GM23248 (cell line): Measurements from ENCODE around the gene GPRIN1. TPM values are rescaled to one million over a fixed set of nuclear protein-coding genes. Genes with fewer than 3 reads are reported as not detected.
A peak's percentile ranks its signal among the peaks of the same experiment; 100 is the strongest.

Experiments
- DNase-seq: peaks from one replicate; pipeline ENCODE4 v3.0.0-alpha.2; 2015
- H2AFZ ChIP-seq: fragments of 200-600 bp; sonication (generic); 2 replicates; pipeline ENCODE4 v1.6.1; 2016; ENCODE audit warnings: antibody characterized with exemption
- H3F3A ChIP-seq: fragments of 200-600 bp; sonication (generic); 2 replicates; pipeline ENCODE4 v1.6.1; 2016; ENCODE audit warnings: mild to moderate bottlenecking, antibody characterized with exemption, mixed run types; ENCODE audit not compliant: insufficient read depth
- H3K27ac ChIP-seq: fragments of 200-600 bp; sonication (generic); 2 replicates; pipeline ENCODE4 v1.5.1; 2016; ENCODE audit warnings: mild to moderate bottlenecking
- H3K27me3 ChIP-seq: fragments of 200-600 bp; sonication (generic); replicated peaks from 2 replicates; pipeline ENCODE4 v1.6.1; 2016; ENCODE audit warnings: mild to moderate bottlenecking; ENCODE audit not compliant: insufficient read depth
- H3K36me3 ChIP-seq: fragments of 200-600 bp; sonication (generic); 2 replicates; pipeline ENCODE4 v1.6.1; 2016; ENCODE audit warnings: low read depth, mild to moderate bottlenecking
- H3K4me1 ChIP-seq: fragments of 200-600 bp; sonication (generic); 2 replicates; pipeline ENCODE4 v1.6.1; 2016; ENCODE audit warnings: mild to moderate bottlenecking; ENCODE audit not compliant: insufficient read depth
- H3K4me2 ChIP-seq: fragments of 200-600 bp; sonication (generic); one replicate; pipeline ENCODE4 v1.6.1; 2016; ENCODE audit warnings: mild to moderate bottlenecking; ENCODE audit not compliant: unreplicated experiment
- H3K4me3 ChIP-seq: fragments of 200-600 bp; sonication (generic); 2 replicates; pipeline ENCODE4 v1.5.1; 2016; ENCODE audit warnings: mild to moderate bottlenecking
- H3K79me2 ChIP-seq: fragments of 200-600 bp; sonication (generic); 2 replicates; pipeline ENCODE4 v1.6.1; 2016; ENCODE audit warnings: mild to moderate bottlenecking; ENCODE audit not compliant: insufficient read depth
- H3K9ac ChIP-seq: fragments of 200-600 bp; sonication (generic); 2 replicates; pipeline ENCODE4 v1.6.1; 2016; ENCODE audit warnings: mild to moderate bottlenecking
- H3K9me2 ChIP-seq: fragments of 200-600 bp; sonication (generic); 2 replicates; pipeline ENCODE4 v1.6.1; 2016; ENCODE audit warnings: mixed run types, mild to moderate bottlenecking, moderate library complexity; ENCODE audit not compliant: insufficient read depth
- H3K9me3 ChIP-seq: fragments of 200-600 bp; sonication (generic); one replicate; pipeline ENCODE4 v1.6.1; 2017; ENCODE audit warnings: low read depth
- H4K20me1 ChIP-seq: fragments of 200-600 bp; sonication (generic); 2 replicates; pipeline ENCODE4 v1.6.0; 2016; ENCODE audit not compliant: insufficient read depth
- EZH2 ChIP-seq: fragments of 200-600 bp; sonication (generic); IDR thresholded peaks from 2 replicates; pipeline ENCODE4 v1.6.1; 2018; ENCODE audit warnings: antibody characterized with exemption, mild to moderate bottlenecking; ENCODE audit not compliant: insufficient read depth, poor library complexity, severe bottlenecking
- EZH2phosphoT487 ChIP-seq: fragments of 200-600 bp; sonication (generic); IDR thresholded peaks from 2 replicates; pipeline ENCODE4 v1.6.1; 2018; ENCODE audit warnings: antibody characterized with exemption, moderate library complexity, mild to moderate bottlenecking, low read depth; ENCODE audit not compliant: insufficient read depth
- WGBS, 2 experiments: methylation state at CpG; one replicate each; pipeline ENCODE4 v1.1.6; 2015 to 2017; ENCODE audit warnings: low lambda C conversion rate in 2 of 2, low coverage in 1 of 2; ENCODE audit errors: missing lambda C conversion rate in 2 of 2; 5-methylcytosine and 5-hydroxymethylcytosine counted together
- in situ Hi-C: fragments of 300-500 bp; cut with MboI; formaldehyde crosslinking; loops from 2 replicates; pipeline ENCODE4 v1.15.0; 2020
- polyA plus RNA-seq: library from polyadenylated mRNA; unstranded; fragments of >200 nt; fragmentation: Nextera tagmentation; extraction: Ambion mirVana; gene quantifications from 2 replicates; pipeline ENCODE4 v1.2.1, GENCODE V29; 2016
- total RNA-seq: library from RNA; depleted of rRNA; stranded (reverse); fragments of >200 nt; shearing (Covaris generic); gene quantifications from 2 replicates; pipeline ENCODE4 v1.2.3, GENCODE V29; 2014

GPRIN1 gene
- total and polyA plus RNA-seq, 2 experiments from 2014 or later: 1.2 to 4.8 TPM

DNA sequence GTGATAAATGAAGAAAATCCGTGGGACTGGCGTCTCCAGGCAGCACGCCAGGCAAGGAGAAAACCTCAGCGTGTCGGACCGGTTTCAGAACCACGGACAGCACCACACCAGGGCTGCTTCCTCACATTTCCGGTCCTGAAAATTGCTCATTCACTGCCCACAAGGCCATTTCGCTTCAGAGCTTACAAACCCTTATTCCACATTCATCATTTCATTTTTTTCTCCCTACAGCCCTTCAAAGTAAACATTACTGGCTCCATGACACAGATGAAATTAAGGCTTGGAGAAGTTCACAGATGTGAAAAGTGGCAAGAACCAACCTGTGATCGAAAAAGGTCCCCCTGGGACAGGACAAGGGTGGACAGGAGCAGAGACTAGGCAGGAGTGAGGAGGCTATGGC lies 1.5 kb upstream of the GPRIN1 start:
- H3K36me3 ChIP-seq: no peaks in the 10 kb centered on the region
- no peak overlapping the region for H2AFZ ChIP-seq
- H3K4me2 ChIP-seq: no peak overlapping the region
- peaks cover 19% of the 10 kb centered on the region for H3K4me1 ChIP-seq
- in situ Hi-C loops: no loop called here
- no peak overlapping the region for H3K27ac ChIP-seq
- no peaks in the 10 kb centered on the region for H3K79me2 ChIP-seq
- no peaks in the 10 kb centered on the region for H3K9me3 ChIP-seq
- H3K9me2 ChIP-seq: no peaks in the 10 kb centered on the region
- H3K27me3 ChIP-seq: no peaks in the 10 kb centered on the region
- peak; percentile 94 for DNase-seq
- no peak overlapping the region for H3K4me3 ChIP-seq
- H4K20me1 ChIP-seq: no peaks in the 10 kb centered on the region
- H3K9ac ChIP-seq: no peak overlapping the region
- TF ChIP-seq EZH2 (no peak), EZH2phosphoT487 (no peak)
- 0 out of 2 replicates have a peak, but pooled peaks cover 4% of the 10 kb centered on the region for H3F3A ChIP-seq
- 6 to 7% methylated on average over 10 of the region's 10 CpGs for WGBS, 2 experiments

DNA sequence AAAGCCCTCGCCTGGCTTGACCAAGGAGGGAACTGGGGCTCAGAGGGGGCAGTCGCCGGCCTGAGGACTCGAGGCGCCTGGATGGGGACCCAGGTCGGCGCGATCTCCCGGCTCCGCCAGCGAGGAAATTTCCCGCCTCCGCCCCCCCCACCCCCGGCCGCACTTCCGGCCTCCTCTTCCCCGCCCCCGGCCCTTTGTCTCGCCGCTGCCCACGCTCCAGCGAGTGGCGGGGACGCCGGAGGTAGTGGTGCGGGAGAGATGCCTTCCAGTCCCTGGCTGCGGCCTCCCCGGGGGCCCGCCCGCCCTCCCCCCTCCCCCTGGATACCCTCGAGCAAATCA lies 448 bp upstream of the GPRIN1 start:
- peak overlapping the region; percentile 62 for H3K4me2 ChIP-seq
- H2AFZ ChIP-seq: peak overlapping the region; percentile 83; the same call in 1 of the 2 replicates
- H3K9me3 ChIP-seq: no peaks in the 10 kb centered on the region
- no peak for DNase-seq
- no peaks in the 10 kb centered on the region for H3K36me3 ChIP-seq
- no peaks in the 10 kb centered on the region for H3K79me2 ChIP-seq
- no peak overlapping the region for H3K27ac ChIP-seq
- in situ Hi-C loops: no loop called here
- WGBS, 2 experiments: 0 to 4% methylated on average over 4 to 31 of the region's 31 CpGs
- no peaks in the 10 kb centered on the region for H3K9me2 ChIP-seq
- H3K4me3 ChIP-seq: peak overlapping the region; percentile 74
- no peak overlapping the region for H3K9ac ChIP-seq
- H3K4me1 ChIP-seq: peaks cover 17% of the 10 kb centered on the region
- no peaks in the 10 kb centered on the region for H3K27me3 ChIP-seq
- no peaks in the 10 kb centered on the region for H4K20me1 ChIP-seq
- H3F3A ChIP-seq: 0 out of 2 replicates have a peak, but pooled peaks cover 4% of the 10 kb centered on the region
- TF ChIP-seq EZH2phosphoT487: no peak
- TF ChIP-seq EZH2: no peak

DNA sequence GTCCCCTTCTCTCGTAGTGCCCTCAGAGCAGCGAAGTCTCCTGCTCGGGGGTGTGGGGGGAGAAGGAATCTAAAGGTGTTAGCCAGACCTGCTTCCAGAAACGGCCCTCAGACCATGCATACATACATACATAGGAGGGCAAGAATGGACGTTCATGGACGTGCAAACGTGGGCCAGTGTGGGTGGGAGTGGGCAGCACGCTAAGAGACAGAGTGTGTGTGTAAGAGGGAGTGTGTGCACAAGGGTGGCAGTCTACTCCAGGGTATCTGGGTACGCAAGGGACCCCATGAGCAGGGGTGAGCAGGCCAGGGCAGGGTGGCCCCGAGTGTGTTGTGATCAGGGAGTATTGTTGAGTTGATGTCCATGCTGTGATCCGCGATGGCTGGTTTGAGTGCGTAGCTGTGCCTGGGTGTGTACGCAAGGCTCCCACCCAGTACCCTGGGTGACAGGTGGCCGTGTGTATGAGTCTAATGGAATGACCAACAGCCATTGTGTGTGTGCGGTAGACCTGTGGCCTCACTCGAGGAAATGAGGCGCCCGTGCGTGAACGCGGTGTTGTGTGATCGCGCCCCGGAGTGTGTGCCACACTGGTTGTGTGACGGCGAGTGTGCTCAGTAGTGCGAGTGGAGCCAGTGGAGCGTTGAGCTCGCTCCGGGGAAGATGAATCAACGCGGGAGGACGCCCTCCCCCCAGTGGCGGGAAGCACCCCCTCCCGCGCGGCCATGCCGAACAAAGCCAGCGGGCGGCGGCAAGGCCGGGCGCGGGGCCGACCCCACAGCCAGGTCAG lies 826 bp downstream of the GPRIN1 start:
- Histone ChIP-seq H3K36me3 (no peaks in the 10 kb centered on the region), H2AFZ (no peak overlapping the region; the same call in 1 of the 2 replicates), H3K4me2 (peak overlapping the region; percentile 53), H3K9ac (peak overlapping the region; percentile 55; the same call in 1 of the 2 replicates), H3K79me2 (no peaks in the 10 kb centered on the region), H3K4me3 (peak overlapping the region; percentile 74), H3F3A (0 out of 2 replicates have a peak, but pooled peaks cover 4% of the 10 kb centered on the region), H3K27me3 (no peaks in the 10 kb centered on the region), H3K4me1 (peaks cover 5% of the 10 kb centered on the region), H4K20me1 (no peaks in the 10 kb centered on the region), H3K9me3 (no peaks in the 10 kb centered on the region), H3K27ac (no peak overlapping the region), H3K9me2 (no peaks in the 10 kb centered on the region)
- TF ChIP-seq EZH2phosphoT487 (no peak), EZH2 (no peak)
- DNase-seq: peak; percentile 38
- 29 to 47% methylated on average over 31 to 43 of the region's 46 CpGs for WGBS, 2 experiments
- in situ Hi-C loops: no loop called here

DNA sequence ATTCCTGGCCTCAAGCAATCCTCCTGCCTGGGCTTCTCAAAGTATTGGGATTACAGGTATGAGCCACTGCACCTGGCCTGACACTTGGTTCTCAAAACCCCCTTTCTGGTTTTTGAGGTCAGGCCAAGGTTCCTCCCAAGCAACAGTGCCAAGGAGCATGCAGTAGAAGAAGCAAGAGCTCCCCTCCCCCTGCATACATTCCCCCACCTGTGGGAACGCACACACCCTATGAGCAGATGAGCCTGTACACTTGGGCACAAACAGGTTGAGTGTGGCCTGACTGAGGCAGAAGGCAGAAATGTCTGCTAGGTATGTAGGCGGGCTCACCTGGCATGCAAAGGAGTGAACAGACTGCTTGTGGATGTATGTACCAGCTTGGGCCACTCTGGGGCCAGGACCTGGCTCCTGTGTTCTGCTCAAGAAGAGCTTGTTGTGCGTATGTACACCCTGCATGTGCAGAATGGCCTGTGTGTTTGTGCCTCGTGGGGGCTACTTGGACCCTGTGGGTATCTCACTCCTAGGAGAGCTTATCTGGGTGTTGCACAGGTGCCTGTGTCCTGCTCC lies 1.7 kb downstream of the GPRIN1 start:
- Histone ChIP-seq H3K27me3 (no peaks in the 10 kb centered on the region), H3K4me3 (no peak overlapping the region), H4K20me1 (no peaks in the 10 kb centered on the region), H3F3A (0 out of 2 replicates have a peak, but pooled peaks cover 4% of the 10 kb centered on the region), H3K36me3 (no peaks in the 10 kb centered on the region), H2AFZ (no peak overlapping the region), H3K9me2 (no peaks in the 10 kb centered on the region), H3K27ac (no peak overlapping the region), H3K9ac (no peak overlapping the region), H3K4me1 (no peaks in the 10 kb centered on the region), H3K9me3 (no peaks in the 10 kb centered on the region), H3K79me2 (no peaks in the 10 kb centered on the region), H3K4me2 (no peak overlapping the region)
- in situ Hi-C loops: no loop called here
- no peak for TF ChIP-seq EZH2
- no peak for TF ChIP-seq EZH2phosphoT487
- no peak for DNase-seq
- WGBS, 2 experiments: 97 to 98% methylated on average over 4 of the region's 4 CpGs
